Lung (tissue), 12 donors: Measurements from ENCODE around the gene MMP2. TPM values are rescaled to one million over a fixed set of nuclear protein-coding genes. Genes with fewer than 3 reads are reported as not detected.
A peak's percentile ranks its signal among the peaks of the same experiment; 100 is the strongest.

Experiments used
- ATAC-seq: fragments of 200-7000 bp; cut with Tn5 transposase; one replicate; pipeline ENCODE4 v1.9.1; 2020; ENCODE audit warnings: moderate number of reproducible peaks; ENCODE audit not compliant: insufficient read depth, low FRiP score
- DNase-seq, 3 donors: peaks; one replicate each; pipeline ENCODE4 v3.0.0-alpha.2; 2013 to 2017
- H3K27ac ChIP-seq, 2 donors: one replicate each; pipeline ENCODE4 v1.5.1; 2013; ENCODE audit warnings: mild to moderate bottlenecking in 2 of 2, moderate library complexity in 2 of 2, control low read depth in 1 of 2, inconsistent platforms in 1 of 2, low read depth in 1 of 2, low read length in 1 of 2
- H3K27me3 ChIP-seq, 3 donors: one replicate each; pipeline ENCODE4 v1.5.1; 2013; ENCODE audit warnings: low read length in 2 of 3; ENCODE audit not compliant: control insufficient read depth in 3 of 3, insufficient read depth in 3 of 3
- H3K36me3 ChIP-seq, 4 donors: one replicate each; pipeline ENCODE4 v1.5.1; 2013; ENCODE audit warnings: low read length in 4 of 4, mild to moderate bottlenecking in 1 of 4, moderate library complexity in 1 of 4; ENCODE audit not compliant: control insufficient read depth in 4 of 4, insufficient read depth in 4 of 4
- H3K4me1 ChIP-seq, 5 donors: one replicate each; pipeline ENCODE4 v1.5.1; 2013; ENCODE audit warnings: low read length in 5 of 5, mild to moderate bottlenecking in 2 of 5, moderate library complexity in 1 of 5; ENCODE audit not compliant: control insufficient read depth in 5 of 5, insufficient read depth in 5 of 5
- H3K4me3 ChIP-seq: one replicate; pipeline ENCODE4 v1.5.1; 2013; ENCODE audit warnings: mild to moderate bottlenecking, control low read depth, moderate library complexity
- H3K9ac ChIP-seq, 2 donors: one replicate each; pipeline ENCODE4 v1.5.1; 2013; ENCODE audit warnings: low read length in 2 of 2, control low read depth in 1 of 2; ENCODE audit not compliant: insufficient read depth in 1 of 2
- H3K9me3 ChIP-seq, 4 donors: one replicate each; pipeline ENCODE4 v1.5.1; 2013; ENCODE audit warnings: low read length in 3 of 4, mild to moderate bottlenecking in 1 of 4, moderate library complexity in 1 of 4; ENCODE audit not compliant: control insufficient read depth in 4 of 4, insufficient read depth in 3 of 4
- CTCF ChIP-seq: IDR thresholded peaks from 2 replicates; pipeline ENCODE4 v1.5.1; 2012; ENCODE audit warnings: mild to moderate bottlenecking; ENCODE audit errors: control extremely low read depth, extremely low read depth
- WGBS, 2 donors: extraction: QIAGEN DNeasy Blood & Tissue Kit; methylation state at CpG; one replicate each; pipeline ENCODE4 v1.1.7; 2013; 5-methylcytosine and 5-hydroxymethylcytosine counted together
- polyA plus RNA-seq, 2 donors: library from polyadenylated mRNA; stranded (reverse); fragments of 200-250 nt; gene quantifications; one replicate each; pipeline ENCODE4 v1.2.1, GENCODE V29; 2013
- total RNA-seq, 2 donors: library from RNA; depleted of rRNA in 1 of 2; stranded (reverse); fragments of >200 nt in 1 of 2; gene quantifications; one replicate each; pipeline ENCODE4 v1.2.1, GENCODE V29; 2014 to 2021
- donor health status: control.
- donor health status: control.
- donor health status: Bipolar disorder and iron deficiency.
- donor health status: healthy.
- donor health status: DM: yes; HTN: yes; CAD: no.

The MMP2 gene
- total and polyA plus RNA-seq, 4 donors = 41.9 to 291 (median 169) TPM

- peaks cover 0 to 4% (median 0%) of the 10 kb centered on the region in 4 donors for H3K36me3 ChIP-seq
- H3K9me3 ChIP-seq = no peaks in the 10 kb centered on the region
- H3K27ac ChIP-seq = no peak overlapping the region
- H3K27me3 ChIP-seq = no peaks in the 10 kb centered on the region
- TF ChIP-seq CTCF = no peak
- ATAC-seq = no peak
- H3K4me1 ChIP-seq = peaks cover 0 to 21% (median 0%) of the 10 kb centered on the region in 5 donors
- H3K9ac ChIP-seq = peak overlapping the region in 1 of 2 donors; percentile 38
- DNase-seq = no peak
- no peak overlapping the region for H3K4me3 ChIP-seq
- 84 to 92% methylated on average over 1 of the region's 1 CpG for WGBS, 2 donors
Observed at GRCh38 chr16:55542459-55543082, 63.6 kb downstream of the MMP2 start.

DNA sequence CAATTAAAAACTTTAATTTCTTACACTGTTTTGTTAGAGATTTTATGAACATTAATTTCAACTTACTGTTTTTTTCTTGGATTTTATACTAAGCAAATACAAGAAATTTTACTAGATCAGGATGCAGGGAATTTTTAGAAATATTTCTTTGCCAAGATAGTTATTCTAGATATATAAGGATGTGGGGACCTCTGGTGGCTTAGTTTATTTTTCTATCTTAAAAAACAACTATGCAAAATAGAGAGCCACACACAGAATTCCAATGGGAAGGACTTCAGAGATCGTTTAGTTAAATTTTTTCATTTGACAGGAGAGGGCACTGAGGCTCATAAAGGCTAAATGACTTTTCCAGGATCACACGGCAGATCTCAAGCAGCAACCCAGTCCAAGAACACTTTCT is 64.5 kb downstream of the MMP2 start:
- no peak for ATAC-seq
- Histone ChIP-seq H3K4me3 (no peak overlapping the region), H3K27me3 (no peaks in the 10 kb centered on the region), H3K9ac (no peak overlapping the region), H3K4me1 (peaks cover 0 to 21% (median 0%) of the 10 kb centered on the region in 5 donors), H3K27ac (no peak overlapping the region), H3K9me3 (no peaks in the 10 kb centered on the region), H3K36me3 (peaks cover 0 to 4% (median 0%) of the 10 kb centered on the region in 4 donors)
- DNase-seq = peak in 2 of 3 donors; percentile 76 to 78
- whole genome bisulfite sequencing, 2 donors = 31 to 56% methylated on average over 2 of the region's 2 CpGs
- TF ChIP-seq CTCF = no peak

DNA sequence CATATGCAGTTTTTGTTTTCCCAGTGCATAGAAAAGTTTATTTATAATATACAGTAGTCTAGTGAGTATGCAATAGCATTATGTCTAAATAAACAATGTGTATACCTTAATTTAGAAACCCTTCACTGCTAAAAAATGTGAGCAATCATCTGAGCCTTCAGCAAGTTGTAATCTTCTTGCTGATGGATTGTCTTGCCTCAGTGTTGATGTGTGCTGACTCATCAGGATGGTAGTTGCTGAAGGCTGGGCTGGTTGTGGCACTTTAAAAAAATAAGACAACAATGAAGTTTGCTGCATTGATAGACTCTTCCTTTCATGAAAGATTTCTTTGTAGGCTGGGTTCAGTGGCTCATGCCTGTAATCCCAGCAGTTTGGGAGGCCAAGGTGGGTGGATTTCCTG is 73.6 kb downstream of the MMP2 start:
- DNase-seq (no peak), ATAC-seq (no peak)
- Histone ChIP-seq H3K27me3 (no peaks in the 10 kb centered on the region), H3K4me1 (peaks cover 0 to 1% (median 0%) of the 10 kb centered on the region in 5 donors), H3K9me3 (no peaks in the 10 kb centered on the region), H3K27ac (no peak overlapping the region), H3K9ac (no peak overlapping the region), H3K36me3 (peaks cover 1 to 14% (median 6%) of the 10 kb centered on the region in 4 donors), H3K4me3 (no peak overlapping the region)
- no peak for TF ChIP-seq CTCF

DNA sequence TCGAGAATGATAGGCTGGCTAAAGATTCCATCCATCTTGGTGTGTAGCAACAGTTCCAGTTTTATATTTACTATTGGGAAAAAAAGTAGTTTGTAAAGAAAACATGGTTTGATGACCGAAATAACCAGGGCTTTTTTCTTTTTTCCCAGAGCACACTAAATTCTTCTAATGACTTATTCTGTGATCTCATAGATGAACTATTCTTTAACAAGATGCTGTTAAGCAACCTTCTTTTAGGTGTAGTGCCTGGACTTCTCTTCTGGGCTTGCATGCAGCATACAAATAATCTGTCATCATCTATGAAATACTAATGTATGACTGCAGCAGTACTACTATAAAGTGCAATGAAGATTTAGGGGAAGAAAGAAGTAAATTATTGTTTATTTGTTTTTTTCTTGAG is 76.4 kb downstream of the MMP2 start:
- peaks cover 1 to 9% (median 5%) of the 10 kb centered on the region in 4 donors for H3K36me3 ChIP-seq
- no peak overlapping the region for H3K4me3 ChIP-seq
- WGBS, 2 donors = 59 to 89% methylated on average over 2 of the region's 2 CpGs
- ATAC-seq (no peak), DNase-seq (no peak)
- no peak overlapping the region for H3K9ac ChIP-seq
- no peak overlapping the region for H3K27ac ChIP-seq
- H3K4me1 ChIP-seq = peaks cover 0 to 28% (median 8%) of the 10 kb centered on the region in 5 donors
- H3K9me3 ChIP-seq = no peaks in the 10 kb centered on the region
- no peaks in the 10 kb centered on the region for H3K27me3 ChIP-seq
- no peak for TF ChIP-seq CTCF
